Upper lobe of left lung (tissue), 4 donors: ENCODE measurements around the gene SYNDIG1L.

Experiments
- CTCF ChIP-seq, 6 experiments: fragments of 450-650 bp in 4 of 6; fragments of 200-600 bp in 2 of 6; sonication (generic) in 2 of 6; IDR thresholded peaks; one replicate each; pipeline ENCODE4 v1.5.1; 2016 to 2019; ENCODE audit warnings: antibody characterized with exemption in 6 of 6
- EP300 ChIP-seq, 4 donors: sonication (generic); formaldehyde crosslinking; IDR thresholded peaks; one replicate each; pipeline ENCODE4 v1.5.1; 2017; ENCODE audit warnings: antibody characterized with exemption in 4 of 4, control low read depth in 2 of 4
- POLR2A ChIP-seq, 4 donors: fragments of 450-650 bp; IDR thresholded peaks; one replicate each; pipeline ENCODE4 v1.5.1; 2016 to 2017; ENCODE audit warnings: antibody characterized with exemption in 4 of 4, mild to moderate bottlenecking in 2 of 4
- POLR2AphosphoS5 ChIP-seq, 2 donors: sonication (generic); formaldehyde crosslinking; IDR thresholded peaks; one replicate each; pipeline ENCODE4 v1.5.1; 2017; ENCODE audit warnings: antibody characterized with exemption in 2 of 2

GRCh38 chr14:74364271-74364880 lies 61.6 kb downstream of the SYNDIG1L start:
- TF ChIP-seq CTCF (IDR thresholded peaks at IDR 0.05): no peak
- TF ChIP-seq POLR2A (IDR thresholded peaks at IDR 0.05): no peak
- no peak for TF ChIP-seq POLR2AphosphoS5 (IDR thresholded peaks at IDR 0.05)
- no peak for TF ChIP-seq EP300 (IDR thresholded peaks at IDR 0.05)
